HL-60/S4 treated with retinoic acid at 250 ng/mL for 4 days and 3 days (cell line): ENCODE results near the gene MBNL2.

Experiments
- in situ Hi-C: fragments of 300-500 bp; cut with MboI; formaldehyde crosslinking; loops from 2 replicates; pipeline ENCODE4 v1.7.0; 2022; ENCODE audit warnings: low sequenced_read_pairs

The MBNL2 gene

DNA sequence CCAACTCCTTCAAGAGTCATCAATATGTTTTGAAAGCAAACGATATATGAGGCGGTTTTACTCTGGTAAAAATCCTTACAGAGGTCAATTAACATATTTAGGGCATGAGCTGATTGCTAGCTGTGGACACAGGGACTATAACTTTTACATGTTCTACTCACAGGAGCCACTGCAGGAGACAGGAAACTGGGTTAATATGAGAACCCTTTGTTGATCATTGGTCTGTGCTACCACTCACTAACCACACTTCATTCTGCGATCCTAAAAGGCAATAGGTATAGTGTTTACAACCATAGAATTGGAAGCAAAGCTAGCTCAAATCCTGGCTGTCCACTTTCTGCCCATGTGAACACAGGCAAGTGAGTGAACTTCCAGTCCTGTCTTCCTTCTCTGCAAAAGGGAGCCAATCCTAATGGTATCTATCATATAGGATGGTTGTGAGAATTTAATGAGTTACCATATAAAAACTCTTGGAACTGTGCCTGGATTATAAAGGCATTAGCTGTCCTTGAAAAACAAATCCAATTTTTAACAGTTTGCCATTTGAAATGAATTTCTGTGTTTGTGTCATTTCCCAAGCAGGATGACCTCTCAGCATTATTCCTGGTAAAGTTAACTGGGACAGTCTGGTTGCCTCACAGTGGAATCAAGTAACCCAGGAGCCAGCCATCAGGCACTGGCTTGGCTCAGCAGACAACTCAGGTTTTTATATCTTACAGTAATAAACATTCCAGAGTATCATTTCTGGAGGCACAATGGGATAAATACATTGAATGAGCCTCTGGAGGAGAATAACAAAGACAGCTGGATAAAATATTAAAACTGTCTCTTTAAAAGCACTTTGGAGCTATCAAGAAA lies 182.0 kb downstream of the MBNL2 start:
- in situ Hi-C loops: no loop called here

- in situ Hi-C loops: no loop called here
Observed at GRCh38 chr13:97407540-97407939, 185.4 kb downstream of the MBNL2 start.

DNA sequence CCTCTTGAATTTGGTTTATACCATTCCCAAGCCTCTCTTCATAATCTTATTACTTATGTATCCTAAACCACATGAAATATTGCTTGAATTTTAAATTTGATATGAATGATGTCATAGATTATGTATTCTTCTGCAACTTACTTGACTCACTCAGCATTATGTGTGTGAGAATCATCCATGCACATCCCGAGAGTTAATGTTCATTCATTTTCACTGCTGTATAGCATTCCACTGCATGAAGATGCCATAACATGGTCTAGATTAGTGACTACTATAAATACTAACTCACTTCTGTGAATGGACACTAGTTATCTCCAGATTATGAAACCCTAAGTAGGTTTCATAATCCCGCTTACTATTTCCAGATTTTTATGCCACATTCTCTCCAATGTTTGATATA lies 186.8 kb downstream of the MBNL2 start:
- in situ Hi-C loops: no loop called here

DNA sequence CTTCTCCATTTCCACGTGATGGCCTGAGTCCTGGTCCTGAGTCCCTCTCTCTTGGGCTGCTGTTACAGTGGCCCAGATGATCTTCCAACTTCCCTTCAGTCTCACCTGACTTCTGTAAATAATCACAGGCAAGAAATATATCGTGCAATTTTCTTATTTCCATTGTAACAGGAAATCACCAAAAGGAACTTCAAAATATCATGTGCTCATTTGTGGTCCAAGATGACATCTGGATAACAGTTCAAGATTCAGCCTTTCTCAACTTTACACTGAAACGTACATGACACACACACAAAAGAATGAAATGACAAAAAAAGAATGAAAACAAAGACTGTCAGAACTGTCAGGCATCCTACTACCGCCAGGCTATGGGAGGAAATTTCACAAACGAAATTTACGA lies 189.9 kb downstream of the MBNL2 start:
- in situ Hi-C loops: no loop called here

- in situ Hi-C loops: no loop called here
Observed at GRCh38 chr13:97413694-97414093, 191.6 kb downstream of the MBNL2 start.

DNA sequence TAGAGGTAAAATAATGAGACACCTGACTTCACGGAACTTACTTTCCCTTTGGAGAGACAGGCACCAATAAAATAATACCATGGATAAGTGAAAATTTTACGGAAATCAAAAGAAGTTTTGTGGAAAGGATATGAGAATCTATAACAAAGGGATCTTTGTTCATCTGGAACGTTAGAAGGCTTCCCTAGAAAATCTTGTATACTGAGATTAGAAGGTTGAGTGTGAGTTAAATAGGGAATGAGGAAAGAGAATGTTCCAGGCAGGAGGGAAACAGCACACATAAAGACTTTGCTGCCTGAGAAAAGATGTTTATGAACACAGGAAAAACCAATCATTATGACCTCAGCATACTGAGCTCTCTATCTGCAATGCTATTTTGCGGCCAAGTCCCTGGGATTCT lies 192.3 kb downstream of the MBNL2 start:
- in situ Hi-C loops: no loop called here

DNA sequence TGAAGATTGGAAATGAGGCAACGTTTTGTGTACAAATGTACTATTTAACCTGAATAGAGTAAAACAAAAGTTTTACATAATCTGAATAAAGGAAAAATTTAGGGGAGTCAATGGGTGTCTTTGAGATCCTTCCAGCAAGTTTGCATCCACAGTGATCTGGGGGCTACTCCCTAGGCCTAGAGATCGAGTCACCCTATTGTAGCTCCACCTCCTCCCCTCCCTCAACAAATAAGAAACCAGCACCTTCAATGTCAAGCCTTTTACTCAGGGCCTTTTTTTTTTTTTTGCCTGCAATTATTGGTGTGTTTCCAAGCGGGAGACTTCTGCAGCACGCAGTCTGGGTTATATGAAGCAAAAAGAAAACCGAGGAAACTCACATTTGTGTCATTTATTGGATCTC lies 195.6 kb downstream of the MBNL2 start:
- in situ Hi-C loops: no loop called here

- in situ Hi-C loops: no loop called here
Observed at GRCh38 chr13:97422118-97423054, 200.3 kb downstream of the MBNL2 start.

- in situ Hi-C loops: no loop called here
Observed at GRCh38 chr13:97423300-97424045, 201.3 kb downstream of the MBNL2 start.

- in situ Hi-C loops: no loop called here
Observed at GRCh38 chr13:97425590-97425989, 203.5 kb downstream of the MBNL2 start.

- in situ Hi-C loops: no loop called here
Observed at GRCh38 chr13:97426695-97427094, 204.6 kb downstream of the MBNL2 start.

DNA sequence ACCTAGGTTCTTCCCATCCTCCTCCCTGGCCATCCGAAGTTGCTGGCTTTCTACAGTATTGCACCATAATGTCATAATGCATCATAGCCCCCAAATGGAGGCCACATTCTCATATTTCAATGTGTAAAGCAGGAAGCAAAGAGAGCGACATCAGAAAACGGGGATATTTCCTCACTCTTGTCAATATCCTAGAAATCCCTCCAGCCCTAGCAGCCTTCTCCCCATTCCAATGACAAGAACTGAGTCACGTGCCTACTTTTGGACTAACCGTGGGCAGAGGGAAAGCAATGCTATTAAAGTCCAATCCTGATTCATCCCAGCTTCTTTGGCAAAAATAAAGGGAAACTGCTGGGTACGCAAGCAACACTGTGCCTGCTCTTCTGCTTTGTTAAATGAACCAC lies 207.5 kb downstream of the MBNL2 start:
- in situ Hi-C loops: no loop called here

GRCh38 chr13:97430296-97430695 lies 208.2 kb downstream of the MBNL2 start:
- in situ Hi-C loops: no loop called here

DNA sequence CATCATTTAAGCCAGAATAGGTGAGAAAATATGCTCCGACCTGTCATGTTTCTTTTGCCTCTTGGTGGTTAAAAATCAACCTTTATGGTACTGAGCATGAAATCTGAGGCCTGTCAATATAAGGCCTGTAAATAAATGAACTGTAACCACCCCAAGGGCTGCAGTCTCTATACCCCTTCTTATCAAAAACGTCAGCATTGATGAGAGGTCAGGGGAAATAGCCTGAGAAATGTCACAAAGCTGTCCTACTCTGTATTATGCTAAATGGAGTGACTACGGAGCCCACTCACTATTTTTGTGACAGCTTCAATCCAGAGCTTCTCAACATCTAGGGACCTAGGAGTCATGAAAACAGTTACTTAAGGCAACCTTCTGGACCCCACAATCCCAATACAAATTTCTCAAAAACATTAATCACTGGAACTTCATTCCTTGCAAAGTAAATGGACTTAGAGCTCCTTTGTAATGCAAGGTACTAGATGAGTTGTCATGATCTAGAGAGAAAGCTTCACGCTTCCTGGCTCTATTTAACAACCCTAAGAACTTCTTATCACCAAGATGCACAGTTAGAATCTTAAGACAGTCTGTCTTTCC lies 209.1 kb downstream of the MBNL2 start:
- in situ Hi-C loops: no loop called here

- in situ Hi-C loops: no loop called here
Observed at GRCh38 chr13:97432232-97432916, 210.2 kb downstream of the MBNL2 start.

DNA sequence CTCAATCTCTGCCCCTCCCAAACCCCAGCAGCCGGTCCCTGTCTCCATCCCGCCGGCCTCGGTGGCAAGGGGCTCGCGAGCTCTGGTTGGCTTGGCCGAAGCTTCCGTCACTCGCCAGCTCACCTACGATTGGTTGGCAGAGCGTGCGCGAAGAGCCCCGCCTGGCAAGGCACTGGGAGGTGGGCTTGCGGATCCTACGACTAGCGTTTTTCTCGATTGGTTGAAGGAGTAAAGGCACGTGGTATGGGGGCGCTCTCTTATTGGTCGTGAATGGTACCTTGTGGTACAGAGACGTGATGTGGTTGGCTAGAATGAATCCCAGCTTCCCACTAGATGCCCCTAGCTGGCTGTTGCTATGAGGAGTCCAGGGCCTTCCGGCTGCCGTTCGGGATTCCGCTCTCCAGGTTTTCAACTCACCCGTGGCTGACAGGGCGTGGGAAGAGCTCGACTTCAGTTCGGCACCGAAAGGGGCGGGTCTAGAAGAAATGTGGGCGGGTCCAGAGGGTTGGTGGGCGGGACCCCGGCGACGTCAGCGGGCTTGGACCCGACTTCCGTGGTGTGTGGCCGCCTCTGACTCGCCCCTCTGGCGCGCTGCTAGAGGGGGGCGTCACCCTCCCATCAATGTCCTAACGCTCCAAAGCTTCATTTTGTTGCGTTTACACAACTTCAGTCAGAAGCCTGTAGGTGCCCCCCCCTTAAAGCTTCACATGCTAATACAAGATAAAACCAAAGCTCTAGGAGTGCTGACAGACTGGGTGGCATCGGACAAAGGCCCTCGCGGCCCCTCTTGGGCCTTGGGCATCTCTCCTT lies 211.0 kb downstream of the MBNL2 start:
- in situ Hi-C loops: no loop called here

GRCh38 chr13:97433727-97434396 lies 211.7 kb downstream of the MBNL2 start, which contains the start of gene RAP2A:
Gene RAP2A (plus strand): TSS chr13:97434169. CDS start chr13:97434471, 302 bp downstream.
- in situ Hi-C loops: no loop called here

GRCh38 chr13:97434397-97435201 lies 212.5 kb downstream of the MBNL2 start:
- in situ Hi-C loops: no loop called here
